Fibroblast of lung (primary cell): ENCODE measurements around the gene TRMT11. TPM values are rescaled to one million over a fixed set of nuclear protein-coding genes. Genes with fewer than 3 reads are reported as not detected.

Experiments
- DNase-seq, 2 donors: peaks; one replicate each; pipeline versions ENCODE4 v3.0.0 to v3.0.0-alpha.2; 2010; ENCODE audit warnings: low read depth in 2 of 2
- H2AFZ ChIP-seq: 2 replicates; pipeline ENCODE4 v1.5.1; 2012; ENCODE audit warnings: low read length, control low read depth, inconsistent platforms
- H3K27ac ChIP-seq: 2 replicates; pipeline ENCODE4 v1.5.1; 2011; ENCODE audit warnings: low read length, control low read depth; ENCODE audit not compliant: insufficient read depth
- H3K27me3 ChIP-seq: 2 replicates; pipeline ENCODE4 v1.5.1; 2011; ENCODE audit warnings: mild to moderate bottlenecking, low read length; ENCODE audit not compliant: control insufficient read depth, insufficient read depth
- H3K36me3 ChIP-seq: 2 replicates; pipeline ENCODE4 v1.5.1; 2011; ENCODE audit warnings: low read length; ENCODE audit not compliant: control insufficient read depth, insufficient read depth
- H3K4me1 ChIP-seq: 2 replicates; pipeline ENCODE4 v1.5.1; 2011; ENCODE audit warnings: low read length; ENCODE audit not compliant: control insufficient read depth, insufficient read depth; ENCODE audit errors: extremely low read depth
- H3K4me2 ChIP-seq: 2 replicates; pipeline ENCODE4 v1.5.1; 2011; ENCODE audit warnings: low read length, control low read depth; ENCODE audit not compliant: insufficient read depth; ENCODE audit errors: extremely low read depth
- H3K4me3 ChIP-seq, 4 experiments: fragments of 200-600 bp in 1 of 4; sonication (generic) in 1 of 4; replicated peaks in 1 of 4; 2 replicates each; pipeline ENCODE4 v1.5.1; 2011 to 2016; ENCODE audit warnings: low read length in 4 of 4, low read depth in 3 of 4, mild to moderate bottlenecking in 3 of 4, control low read depth in 2 of 4, inconsistent platforms in 1 of 4, mixed read lengths in 1 of 4; ENCODE audit not compliant: insufficient read depth in 1 of 4; ENCODE audit errors: control extremely low read depth in 1 of 4
- H3K79me2 ChIP-seq: 2 replicates; pipeline ENCODE4 v1.5.1; 2012; ENCODE audit warnings: mild to moderate bottlenecking, low read length, inconsistent platforms; ENCODE audit not compliant: control insufficient read depth, insufficient read depth
- H3K9ac ChIP-seq: 2 replicates; pipeline ENCODE4 v1.5.1; 2011; ENCODE audit warnings: mild to moderate bottlenecking, low read length, control low read depth; ENCODE audit not compliant: insufficient read depth
- H3K9me3 ChIP-seq: 2 replicates; pipeline ENCODE4 v1.5.1; 2012; ENCODE audit warnings: low read depth, low read length; ENCODE audit not compliant: control insufficient read depth, insufficient read depth
- H4K20me1 ChIP-seq: 2 replicates; pipeline ENCODE4 v1.5.1; 2011; ENCODE audit warnings: low read length; ENCODE audit not compliant: control insufficient read depth, insufficient read depth; ENCODE audit errors: extremely low read depth
- CTCF ChIP-seq, 2 donors: IDR thresholded peaks in 1 of 2; conservative IDR thresholded peaks in 1 of 2; 1 replicate in 1 of 2; 2 replicates in 1 of 2; pipeline ENCODE4 v1.5.1; 2011 to 2012; ENCODE audit warnings: low read length in 2 of 2, control low read depth in 1 of 2, inconsistent platforms in 1 of 2, low read depth in 1 of 2, mild to moderate bottlenecking in 1 of 2
- EZH2 ChIP-seq: IDR thresholded peaks from 2 replicates; pipeline ENCODE4 v1.5.1; 2012; ENCODE audit warnings: low read length, control low read depth, mild to moderate bottlenecking; ENCODE audit errors: missing control alignments
- polyA plus RNA-seq, 2 donors: library from polyadenylated mRNA; depleted of rRNA in 1 of 2; stranded (reverse) in 1 of 2; unstranded in 1 of 2; fragments of >200 nt; gene quantifications; 2 replicates each; pipeline ENCODE4 v1.2.1, GENCODE V29; 2011 to 2012; ENCODE audit warnings: missing spikeins in 1 of 2
- total RNA-seq: library from RNA; depleted of rRNA; stranded (reverse); fragments of >200 nt; gene quantifications from 2 replicates; pipeline ENCODE4 v1.2.1, GENCODE V29; 2014

TRMT11 gene
- total and polyA plus RNA-seq, 2 donors (not counting 1 experiment from before 2014, with no cell fraction given): 22.1 to 23.5 TPM

- no peak for TF ChIP-seq EZH2
- no peak for TF ChIP-seq CTCF (conservative IDR thresholded peaks at IDR 0.05 in 1 of 2, IDR thresholded peaks at IDR 0.05 in 1 of 2; ENCODE audit: low read depth in 1 of 2, low read length in 2 of 2)
These were observed 61.3 kb downstream of the TRMT11 start for GRCh38 chr6:126047648-126048047.

GRCh38 chr6:126048635-126049034, 62.3 kb downstream of the TRMT11 start:
- no peaks in the 10 kb centered on the region for H4K20me1 ChIP-seq
- H3K4me2 ChIP-seq: no peak overlapping the region
- no peaks in the 10 kb centered on the region for H3K79me2 ChIP-seq
- no peak for DNase-seq
- TF ChIP-seq CTCF (conservative IDR thresholded peaks at IDR 0.05 in 1 of 2, IDR thresholded peaks at IDR 0.05 in 1 of 2; ENCODE audit: low read depth in 1 of 2, low read length in 2 of 2): no peak
- TF ChIP-seq EZH2: no peak
- H3K27ac ChIP-seq: no peak overlapping the region
- no peaks in the 10 kb centered on the region for H3K36me3 ChIP-seq
- no peaks in the 10 kb centered on the region for H3K4me1 ChIP-seq
- H2AFZ ChIP-seq: no peak overlapping the region
- H3K9me3 ChIP-seq: no peaks in the 10 kb centered on the region
- no peak overlapping the region for H3K9ac ChIP-seq
- H3K27me3 ChIP-seq: no peaks in the 10 kb centered on the region
- H3K4me3 ChIP-seq: no peak overlapping the region

More at GRCh38 chr6:126047648-126048047, 61.3 kb downstream of the TRMT11 start:
- Histone ChIP-seq H3K79me2 (no peaks in the 10 kb centered on the region), H2AFZ (no peak overlapping the region), H3K9ac (no peak overlapping the region), H3K4me2 (no peak overlapping the region), H3K27ac (no peak overlapping the region), H3K36me3 (no peaks in the 10 kb centered on the region), H4K20me1 (no peaks in the 10 kb centered on the region), H3K27me3 (no peaks in the 10 kb centered on the region), H3K4me3 (no peak overlapping the region), H3K9me3 (no peaks in the 10 kb centered on the region), H3K4me1 (no peaks in the 10 kb centered on the region)
- no peak for DNase-seq

DNA sequence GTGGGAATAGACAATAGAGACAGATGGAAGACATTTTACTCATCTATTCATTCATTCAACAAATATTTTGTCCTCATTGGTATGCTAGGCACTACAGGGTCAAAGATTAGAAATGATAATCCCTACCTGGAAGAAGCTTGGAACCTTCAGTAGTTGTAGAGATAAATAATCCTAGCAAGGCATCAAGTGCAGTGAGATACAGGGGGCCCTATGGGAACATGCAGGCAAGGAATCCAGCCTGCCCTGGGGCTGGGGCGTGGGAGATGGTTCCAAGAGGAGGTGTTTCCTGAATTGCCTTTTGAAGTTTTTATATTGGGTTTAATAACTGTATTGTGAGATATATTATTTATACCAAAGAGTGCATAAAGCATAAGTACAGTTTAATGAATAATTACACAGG, 64.5 kb downstream of the TRMT11 start:
- Histone ChIP-seq H3K4me1 (no peaks in the 10 kb centered on the region), H3K9me3 (no peaks in the 10 kb centered on the region), H3K36me3 (no peaks in the 10 kb centered on the region), H3K79me2 (no peaks in the 10 kb centered on the region), H3K9ac (no peak overlapping the region), H2AFZ (no peak overlapping the region), H3K27me3 (no peaks in the 10 kb centered on the region), H4K20me1 (no peaks in the 10 kb centered on the region), H3K4me3 (no peak overlapping the region), H3K27ac (no peak overlapping the region), H3K4me2 (no peak overlapping the region)
- DNase-seq: no peak
- TF ChIP-seq EZH2: no peak
